PC-9 (cell line): ENCODE results near the gene KREMEN1.

Experiments used
- CTCF ChIP-seq: fragments of 200-600 bp; sonication (generic); conservative IDR thresholded peaks from 2 replicates; pipeline ENCODE4 v1.6.1; 2017; ENCODE audit warnings: mixed run types, antibody characterized with exemption, mild to moderate bottlenecking, moderate library complexity
- EZH2 ChIP-seq: fragments of 200-600 bp; sonication (generic); IDR thresholded peaks from 2 replicates; pipeline ENCODE4 v1.8.0; 2017; ENCODE audit warnings: antibody characterized with exemption, low read depth

GRCh38 chr22:29069463-29069862 lies 3.4 kb upstream of the KREMEN1 start:
- no peak for TF ChIP-seq CTCF
- no peak for TF ChIP-seq EZH2
